Adrenal gland (tissue), 5 donors: ENCODE data around the gene ANKRD11.

ENCODE experiments used
- CTCF ChIP-seq, 6 experiments: fragments of 450-650 bp in 4 of 6; fragments of 200-600 bp in 2 of 6; sonication (generic) in 1 of 6; IDR thresholded peaks; 1 replicate in 5 of 6; 2 replicates in 1 of 6; pipeline versions ENCODE4 v1.5.1 to v1.8.0; 2016 to 2021; ENCODE audit warnings: antibody characterized with exemption in 6 of 6, mild to moderate bottlenecking in 2 of 6, moderate library complexity in 1 of 6
- POLR2A ChIP-seq, 2 donors: fragments of 450-650 bp; IDR thresholded peaks; one replicate each; pipeline ENCODE4 v1.6.1; 2017; ENCODE audit warnings: antibody characterized with exemption in 2 of 2, mild to moderate bottlenecking in 2 of 2, moderate library complexity in 1 of 2
- donor health status: DM: no; HTN: no; CAD: no.

DNA sequence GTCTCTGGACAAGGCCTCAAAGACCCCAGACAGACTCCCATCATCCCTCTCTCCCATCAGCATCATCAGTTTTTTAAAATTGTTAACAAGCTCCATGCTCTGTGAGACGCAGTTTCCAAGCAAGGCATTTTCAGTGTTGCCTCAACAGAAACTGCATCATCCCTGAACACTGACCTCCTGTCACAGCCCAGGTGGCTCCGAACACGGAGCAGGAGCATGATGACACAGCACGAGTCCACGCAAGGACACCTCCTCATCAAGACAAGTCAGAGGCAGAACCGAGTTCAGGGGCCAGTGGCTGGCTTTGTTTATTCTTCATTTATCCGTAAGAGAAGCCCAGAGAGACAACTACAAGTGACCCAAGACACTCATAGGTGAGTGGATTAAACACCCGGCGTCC lies 91.4 kb downstream of the ANKRD11 start:
- no peak for TF ChIP-seq CTCF (IDR thresholded peaks at IDR 0.05)
- TF ChIP-seq POLR2A (IDR thresholded peaks at IDR 0.05), result no peak
